ENCODE data around the gene HTR6. TPM values are rescaled to one million over a fixed set of nuclear protein-coding genes. Genes with fewer than 3 reads are reported as not detected.
A peak's percentile ranks its signal among the peaks of the same experiment; 100 is the strongest.

HTR6 gene
- polyA plus RNA-seq, 3 donors from 2014 or later: not detected

DNA sequence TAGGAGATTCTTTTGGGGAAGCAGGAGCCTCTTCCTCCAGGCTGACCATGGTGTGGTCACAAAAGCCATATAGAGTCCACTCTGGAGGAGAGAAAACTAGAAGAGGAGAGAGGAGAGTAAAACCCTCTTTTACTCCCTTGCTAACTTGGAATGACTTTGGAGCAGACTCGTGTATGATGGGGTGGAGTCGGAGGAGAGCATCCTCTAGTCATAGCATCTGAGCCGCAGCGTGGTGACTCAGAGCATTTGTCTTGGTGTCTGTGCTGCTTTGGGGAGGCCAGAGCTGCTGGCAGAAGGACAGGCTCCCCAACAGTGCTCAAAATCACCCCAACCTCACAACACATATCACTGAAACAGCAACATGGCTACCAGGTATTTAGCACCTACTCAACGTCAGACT is 11.1 kb downstream of the HTR6 start:
- H3K4me1 Mint-ChIP-seq: no peaks in the 10 kb centered on the region
- no peaks in the 10 kb centered on the region for H3K9me3 Mint-ChIP-seq
- H3K27me3 Mint-ChIP-seq (ENCODE audit: low read depth in 3 of 3): peaks cover 3 to 9% (median 3%) of the 10 kb centered on the region in 3 donors
- no peak overlapping the region for H3K4me3 Mint-ChIP-seq
- no peak for DNase-seq
- no peak overlapping the region for H3K27ac Mint-ChIP-seq
- no peaks in the 10 kb centered on the region for H3K36me3 Mint-ChIP-seq

- Mint-ChIP-seq H3K27ac (no peak overlapping the region), H3K36me3 (no peaks in the 10 kb centered on the region), H3K27me3 (ENCODE audit: low read depth in 3 of 3) (peaks cover 3 to 9% (median 3%) of the 10 kb centered on the region in 3 donors), H3K9me3 (no peaks in the 10 kb centered on the region), H3K4me1 (no peaks in the 10 kb centered on the region), H3K4me3 (no peak overlapping the region)
- DNase-seq: no peak
Measured at GRCh38 chr1:19676438-19676922, 11.8 kb downstream of the HTR6 start.

GRCh38 chr1:19678493-19678892 is 13.8 kb downstream of the HTR6 start:
- Mint-ChIP-seq H3K4me1 (no peaks in the 10 kb centered on the region), H3K4me3 (no peak overlapping the region), H3K36me3 (peaks cover 0 to 4% (median 4%) of the 10 kb centered on the region in 3 donors), H3K27me3 (ENCODE audit: low read depth in 3 of 3) (peaks cover 3 to 7% (median 3%) of the 10 kb centered on the region in 3 donors), H3K27ac (no peak overlapping the region), H3K9me3 (no peaks in the 10 kb centered on the region)
- no peak for DNase-seq

- peaks cover 0 to 4% (median 4%) of the 10 kb centered on the region in 3 donors for H3K36me3 Mint-ChIP-seq
- no peaks in the 10 kb centered on the region for H3K9me3 Mint-ChIP-seq
Measured at GRCh38 chr1:19678931-19679453, 14.3 kb downstream of the HTR6 start.

GRCh38 chr1:19679691-19680090 is 15.0 kb downstream of the HTR6 start:
- peaks cover 0 to 4% (median 4%) of the 10 kb centered on the region in 3 donors for H3K36me3 Mint-ChIP-seq
- H3K4me3 Mint-ChIP-seq: no peak overlapping the region
- no peaks in the 10 kb centered on the region for H3K4me1 Mint-ChIP-seq
- no peak for DNase-seq
- H3K27ac Mint-ChIP-seq: peak overlapping the region in 1 of 6 donors; percentile 40
- H3K27me3 Mint-ChIP-seq (ENCODE audit: low read depth in 3 of 3): peaks cover under 1 to 7% (median 3%) of the 10 kb centered on the region in 3 donors
- no peaks in the 10 kb centered on the region for H3K9me3 Mint-ChIP-seq

More at GRCh38 chr1:19678931-19679453, 14.3 kb downstream of the HTR6 start:
- no peaks in the 10 kb centered on the region for H3K4me1 Mint-ChIP-seq
- peaks cover 3 to 7% (median 3%) of the 10 kb centered on the region in 3 donors for H3K27me3 Mint-ChIP-seq (ENCODE audit: low read depth in 3 of 3)
- DNase-seq: no peak
- no peak overlapping the region for H3K27ac Mint-ChIP-seq
- H3K4me3 Mint-ChIP-seq: no peak overlapping the region

GRCh38 chr1:19680644-19681043 is 16.0 kb downstream of the HTR6 start:
- H3K9me3 Mint-ChIP-seq: no peaks in the 10 kb centered on the region

DNA sequence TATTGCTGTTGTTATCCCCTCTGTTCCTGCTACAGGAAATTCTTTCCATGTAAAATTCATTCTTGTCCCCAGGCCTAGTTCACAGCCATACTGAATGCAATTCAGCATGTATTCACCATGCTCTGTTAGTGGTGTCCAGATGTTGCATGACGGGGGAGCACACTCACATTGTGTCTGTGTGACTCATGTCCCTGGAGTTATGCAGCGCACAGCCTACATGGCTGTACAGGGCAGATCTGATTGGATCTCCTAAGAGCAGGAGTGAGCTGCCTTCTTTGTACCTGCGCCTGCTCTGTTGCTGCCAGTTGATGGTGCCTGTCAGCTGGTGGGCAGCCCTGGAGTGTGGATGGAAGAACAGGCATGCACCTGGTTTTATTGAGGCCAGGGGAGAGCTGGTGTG is 17.6 kb downstream of the HTR6 start:
- H3K36me3 Mint-ChIP-seq: peaks cover 0 to 9% (median 4%) of the 10 kb centered on the region in 3 donors
- peaks cover 0 to 4% of the 10 kb centered on the region in 2 donors for H3K4me1 Mint-ChIP-seq
- DNase-seq: no peak
- no peak overlapping the region for H3K27ac Mint-ChIP-seq
- H3K27me3 Mint-ChIP-seq (ENCODE audit: low read depth in 3 of 3): peaks cover 0 to 4% (median 3%) of the 10 kb centered on the region in 3 donors
- H3K4me3 Mint-ChIP-seq: no peak overlapping the region
- no peaks in the 10 kb centered on the region for H3K9me3 Mint-ChIP-seq

More at GRCh38 chr1:19680644-19681043, 16.0 kb downstream of the HTR6 start:
- H3K4me1 Mint-ChIP-seq: no peaks in the 10 kb centered on the region
- no peak for DNase-seq
- no peak overlapping the region for H3K4me3 Mint-ChIP-seq
- H3K36me3 Mint-ChIP-seq: peaks cover 0 to 4% (median 4%) of the 10 kb centered on the region in 3 donors
- H3K27ac Mint-ChIP-seq: no peak overlapping the region
- peaks cover 0 to 7% (median 3%) of the 10 kb centered on the region in 3 donors for H3K27me3 Mint-ChIP-seq (ENCODE audit: low read depth in 3 of 3)

DNA sequence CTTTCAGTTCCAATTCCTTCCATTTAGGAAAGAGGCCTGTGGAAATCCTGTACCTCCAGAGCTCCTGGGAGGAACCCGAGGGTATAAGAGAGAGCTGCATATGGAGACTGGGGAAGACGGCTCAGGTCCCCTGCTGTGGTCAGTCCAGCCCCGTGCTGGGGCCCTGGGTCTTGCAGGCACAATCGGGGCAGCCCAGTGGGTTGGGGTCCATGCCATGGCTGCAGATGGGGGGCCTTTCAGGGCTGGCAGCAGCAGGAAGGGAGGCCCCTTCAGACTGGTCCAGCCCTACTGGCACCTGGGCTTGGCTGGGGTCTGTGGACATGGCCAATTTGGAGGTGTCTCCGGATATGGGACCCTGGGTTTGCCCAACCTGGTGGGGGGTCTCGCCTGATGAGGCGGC is 18.2 kb downstream of the HTR6 start:
- Mint-ChIP-seq H3K4me1 (peaks cover 0 to 10% of the 10 kb centered on the region in 2 donors), H3K36me3 (peaks cover 0 to 14% (median 4%) of the 10 kb centered on the region in 3 donors), H3K27me3 (ENCODE audit: low read depth in 3 of 3) (peaks cover 0 to 2% (median 0%) of the 10 kb centered on the region in 3 donors), H3K9me3 (no peaks in the 10 kb centered on the region), H3K27ac (no peak overlapping the region), H3K4me3 (no peak overlapping the region)
- DNase-seq: no peak

DNA sequence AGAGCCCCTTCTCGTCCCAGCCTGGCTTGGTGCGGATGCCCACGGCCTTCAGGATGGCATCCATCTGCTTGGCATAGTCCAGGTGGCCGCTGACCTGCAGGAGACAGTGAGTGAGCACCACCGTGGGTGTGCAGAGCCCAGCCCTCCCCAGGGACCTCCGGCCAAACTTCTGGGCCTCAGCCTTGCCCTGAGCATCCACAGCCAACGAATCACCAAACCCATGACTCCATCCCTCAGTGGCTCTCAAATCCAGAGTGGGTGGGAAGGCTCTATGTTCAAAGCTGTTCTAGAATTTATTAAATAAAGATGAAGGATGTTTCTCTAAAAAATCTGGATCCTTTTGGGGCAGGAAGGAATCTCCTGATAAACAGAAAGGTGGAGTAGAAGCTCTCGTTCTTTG is 18.7 kb downstream of the HTR6 start:
- no peak for DNase-seq
- H3K4me1 Mint-ChIP-seq: peaks cover 0 to 15% of the 10 kb centered on the region in 2 donors
- H3K27me3 Mint-ChIP-seq (ENCODE audit: low read depth in 3 of 3): peaks cover 0 to 3% (median 2%) of the 10 kb centered on the region in 3 donors
- no peak overlapping the region for H3K27ac Mint-ChIP-seq
- H3K36me3 Mint-ChIP-seq: peaks cover 0 to 18% (median 4%) of the 10 kb centered on the region in 3 donors
- H3K4me3 Mint-ChIP-seq: no peak overlapping the region
- H3K9me3 Mint-ChIP-seq: no peaks in the 10 kb centered on the region

GRCh38 chr1:19684677-19685076 is 20.0 kb downstream of the HTR6 start:
- no peak overlapping the region for H3K4me3 Mint-ChIP-seq
- H3K27ac Mint-ChIP-seq: no peak overlapping the region
- H3K4me1 Mint-ChIP-seq: peaks cover 0 to 28% of the 10 kb centered on the region in 2 donors
- no peak for DNase-seq
- no peaks in the 10 kb centered on the region for H3K9me3 Mint-ChIP-seq
- peaks cover 0 to 27% (median 4%) of the 10 kb centered on the region in 3 donors for H3K36me3 Mint-ChIP-seq
- H3K27me3 Mint-ChIP-seq (ENCODE audit: low read depth in 3 of 3): peaks cover 0 to 3% (median 2%) of the 10 kb centered on the region in 3 donors

GRCh38 chr1:19685994-19686393 is 21.3 kb downstream of the HTR6 start:
- peaks cover 4 to 33% (median 5%) of the 10 kb centered on the region in 3 donors for H3K36me3 Mint-ChIP-seq
- H3K27ac Mint-ChIP-seq: peak overlapping the region in 2 of 6 donors; percentile 19 to 28
- DNase-seq: no peak
- peaks cover 0 to 37% of the 10 kb centered on the region in 2 donors for H3K4me1 Mint-ChIP-seq
- H3K4me3 Mint-ChIP-seq: no peak overlapping the region
- H3K27me3 Mint-ChIP-seq (ENCODE audit: low read depth in 3 of 3): peaks cover 0 to 3% (median 2%) of the 10 kb centered on the region in 3 donors
- H3K9me3 Mint-ChIP-seq: peaks cover 0 to 4% (median 0%) of the 10 kb centered on the region in 6 donors

- peak overlapping the region in 3 of 5 donors; percentile 13 to 86 (median 70) for H3K4me3 Mint-ChIP-seq
- H3K4me1 Mint-ChIP-seq: peaks cover 0 to 41% of the 10 kb centered on the region in 2 donors
- peaks cover 0 to 4% (median 0%) of the 10 kb centered on the region in 6 donors for H3K9me3 Mint-ChIP-seq
- peaks cover 0 to 3% (median 2%) of the 10 kb centered on the region in 3 donors for H3K27me3 Mint-ChIP-seq (ENCODE audit: low read depth in 3 of 3)
- DNase-seq: no peak
- H3K27ac Mint-ChIP-seq: peak overlapping the region in 5 of 6 donors; percentile 86 to 98 (median 94)
- peaks cover 4 to 41% (median 14%) of the 10 kb centered on the region in 3 donors for H3K36me3 Mint-ChIP-seq
Measured at GRCh38 chr1:19687414-19687813, 22.7 kb downstream of the HTR6 start.

- Mint-ChIP-seq H3K4me1 (peaks cover 0 to 41% of the 10 kb centered on the region in 2 donors), H3K27ac (peak overlapping the region in 5 of 6 donors; percentile 86 to 98 (median 94)), H3K27me3 (ENCODE audit: low read depth in 3 of 3) (peaks cover 0 to 3% (median 2%) of the 10 kb centered on the region in 3 donors), H3K4me3 (peak overlapping the region in 4 of 5 donors; percentile 70 to 86 (median 78)), H3K9me3 (peaks cover 0 to 4% (median 0%) of the 10 kb centered on the region in 6 donors), H3K36me3 (peaks cover 4 to 41% (median 14%) of the 10 kb centered on the region in 3 donors)
- peak in 2 of 3 donors; percentile 61 to 82 for DNase-seq
Measured at GRCh38 chr1:19688041-19688842, 23.6 kb downstream of the HTR6 start.
